PFSK-1 (cell line): ENCODE data around the gene CCDC158.

Experiments used
- FOXP2 ChIP-seq: optimal IDR thresholded peaks from 2 replicates; pipeline ENCODE3; 2011; ENCODE audit warnings: borderline replicate concordance, control low read depth, inconsistent platforms; ENCODE audit not compliant: insufficient read depth; ENCODE audit errors: extremely low read length, extremely low read depth
- POLR2AphosphoS5 ChIP-seq: IDR thresholded peaks from 2 replicates; pipeline ENCODE4 v1.6.1; 2012; ENCODE audit warnings: low read depth, mild to moderate bottlenecking, control low read depth, low read length, moderate library complexity
- REST ChIP-seq, 2 experiments: IDR thresholded peaks; 2 replicates each; pipeline versions ENCODE4 v1.6.1 to v1.8.0; 2011 to 2012; ENCODE audit warnings: low read depth in 2 of 2, low read length in 2 of 2, control low read depth in 1 of 2, inconsistent platforms in 1 of 2, mild to moderate bottlenecking in 1 of 2, moderate library complexity in 1 of 2; ENCODE audit not compliant: insufficient read depth in 1 of 2
- SIN3A ChIP-seq: IDR thresholded peaks from 2 replicates; pipeline ENCODE4 v1.6.1; 2012; ENCODE audit warnings: mild to moderate bottlenecking, low read length, moderate library complexity, borderline replicate concordance; ENCODE audit not compliant: insufficient read depth
- TAF1 ChIP-seq: IDR thresholded peaks from 2 replicates; pipeline ENCODE4 v1.6.1; 2012; ENCODE audit warnings: low read length, control low read depth, borderline replicate concordance; ENCODE audit not compliant: insufficient read depth

CCDC158 gene

GRCh38 chr4:76366737-76367136, 54.2 kb downstream of the CCDC158 start:
- TF ChIP-seq SIN3A, result no peak
- TF ChIP-seq TAF1, result no peak
- no peak for TF ChIP-seq REST (IDR thresholded peaks at IDR 0.05; ENCODE audit: insufficient read depth in 1 of 2, low read depth in 2 of 2, low read length in 2 of 2)
- no peak for TF ChIP-seq POLR2AphosphoS5
- TF ChIP-seq FOXP2, result no peak

GRCh38 chr4:76365636-76366035, 55.3 kb downstream of the CCDC158 start:
- TF ChIP-seq FOXP2 (no peak), TAF1 (no peak), SIN3A (no peak), POLR2AphosphoS5 (no peak), REST (IDR thresholded peaks at IDR 0.05; ENCODE audit: insufficient read depth in 1 of 2, low read depth in 2 of 2, low read length in 2 of 2) (no peak)

GRCh38 chr4:76364763-76365162, 56.2 kb downstream of the CCDC158 start:
- TF ChIP-seq FOXP2 (no peak), TAF1 (no peak), REST (IDR thresholded peaks at IDR 0.05; ENCODE audit: insufficient read depth in 1 of 2, low read depth in 2 of 2, low read length in 2 of 2) (no peak), SIN3A (no peak), POLR2AphosphoS5 (no peak)

GRCh38 chr4:76363556-76364290, 57.2 kb downstream of the CCDC158 start:
- TF ChIP-seq TAF1 (no peak), POLR2AphosphoS5 (no peak), SIN3A (no peak)

GRCh38 chr4:76361689-76362412, 59.1 kb downstream of the CCDC158 start:
- no peak for TF ChIP-seq REST (IDR thresholded peaks at IDR 0.05; ENCODE audit: insufficient read depth in 1 of 2, low read depth in 2 of 2, low read length in 2 of 2)
- no peak for TF ChIP-seq FOXP2
- no peak for TF ChIP-seq TAF1
- no peak for TF ChIP-seq POLR2AphosphoS5
- TF ChIP-seq SIN3A, result no peak
